H9 (cell line): ENCODE data around the gene EFNA5. TPM values are rescaled to one million over a fixed set of nuclear protein-coding genes. Genes with fewer than 3 reads are reported as not detected.
A peak's percentile ranks its signal among the peaks of the same experiment; 100 is the strongest.

Source experiments
- DNase-seq: peaks from one replicate; pipeline ENCODE4 v3.0.0-alpha.2; 2017
- H2AFZ ChIP-seq: one replicate; pipeline ENCODE4 v1.6.1; 2013; ENCODE audit warnings: mild to moderate bottlenecking, low read length, control low read depth, moderate library complexity
- H2AK5ac ChIP-seq: 2 replicates; pipeline ENCODE4 v1.6.1; 2013; ENCODE audit warnings: low read length, control low read depth, mixed read lengths; ENCODE audit not compliant: insufficient read length
- H2BK120ac ChIP-seq: one replicate; pipeline ENCODE4 v1.6.1; 2013; ENCODE audit warnings: low read depth, mild to moderate bottlenecking, low read length, control low read depth, inconsistent platforms; ENCODE audit not compliant: poor library complexity, severe bottlenecking
- H2BK12ac ChIP-seq: 2 replicates; pipeline ENCODE4 v1.6.1; 2013; ENCODE audit warnings: low read length, control low read depth, mixed read lengths, low read depth; ENCODE audit not compliant: insufficient read length
- H2BK15ac ChIP-seq: 2 replicates; pipeline ENCODE4 v1.6.1; 2013; ENCODE audit warnings: low read depth, low read length, control low read depth
- H2BK20ac ChIP-seq: one replicate; pipeline ENCODE4 v1.6.1; 2013; ENCODE audit warnings: low read depth, mild to moderate bottlenecking, low read length, control low read depth, inconsistent platforms; ENCODE audit not compliant: poor library complexity, severe bottlenecking
- H2BK5ac ChIP-seq: 2 replicates; pipeline ENCODE4 v1.6.1; 2013; ENCODE audit warnings: low read length, control low read depth, mixed read lengths; ENCODE audit not compliant: insufficient read length
- H3K14ac ChIP-seq: 2 replicates; pipeline ENCODE4 v1.6.1; 2013; ENCODE audit warnings: low read length, control low read depth; ENCODE audit not compliant: insufficient read depth
- H3K18ac ChIP-seq: 2 replicates; pipeline ENCODE4 v1.6.1; 2013; ENCODE audit warnings: low read depth, mild to moderate bottlenecking, mixed read lengths, low read length, control low read depth; ENCODE audit not compliant: insufficient read length
- H3K23ac ChIP-seq: 2 replicates; pipeline ENCODE4 v1.6.1; 2013; ENCODE audit warnings: low read length, control low read depth, mixed read lengths, low read depth; ENCODE audit not compliant: insufficient read length
- H3K23me2 ChIP-seq: 2 replicates; pipeline ENCODE4 v1.6.1; 2013; ENCODE audit warnings: low read depth, mild to moderate bottlenecking, mixed read lengths, low read length, control low read depth; ENCODE audit not compliant: insufficient read length, poor library complexity, severe bottlenecking
- H3K27ac ChIP-seq: 2 replicates; pipeline ENCODE4 v1.5.1; 2013; ENCODE audit warnings: low read length, control low read depth, mixed read lengths, low read depth; ENCODE audit not compliant: insufficient read length
- H3K27me3 ChIP-seq: 2 replicates; pipeline ENCODE4 v1.6.1; 2013; ENCODE audit warnings: low read length, control low read depth, inconsistent platforms; ENCODE audit not compliant: insufficient read depth
- H3K4ac ChIP-seq: 2 replicates; pipeline ENCODE4 v1.6.1; 2013; ENCODE audit warnings: low read depth, mild to moderate bottlenecking, control low read depth, inconsistent platforms, low read length, moderate library complexity
- H3K4me1 ChIP-seq: 2 replicates; pipeline ENCODE4 v1.6.1; 2013; ENCODE audit warnings: low read length, control low read depth, inconsistent platforms; ENCODE audit not compliant: insufficient read depth
- H3K4me2 ChIP-seq: 2 replicates; pipeline ENCODE4 v1.6.1; 2013; ENCODE audit warnings: low read length, control low read depth, mixed read lengths; ENCODE audit not compliant: insufficient read length, insufficient read depth
- H3K56ac ChIP-seq: 2 replicates; pipeline ENCODE4 v1.6.1; 2013; ENCODE audit warnings: low read depth, mild to moderate bottlenecking, mixed read lengths, low read length, control low read depth; ENCODE audit not compliant: insufficient read length
- H3K79me1 ChIP-seq: 2 replicates; pipeline ENCODE4 v1.6.1; 2013; ENCODE audit warnings: low read depth, mild to moderate bottlenecking, moderate library complexity, low read length, control low read depth, inconsistent platforms; ENCODE audit not compliant: insufficient read depth, poor library complexity, severe bottlenecking
- H3K79me2 ChIP-seq: 2 replicates; pipeline ENCODE4 v1.6.1; 2013; ENCODE audit warnings: low read length, control low read depth, inconsistent platforms; ENCODE audit not compliant: insufficient read depth
- H3K9ac ChIP-seq: 2 replicates; pipeline ENCODE4 v1.6.1; 2013; ENCODE audit warnings: low read length, control low read depth, mixed read lengths; ENCODE audit not compliant: insufficient read length; ENCODE audit errors: extremely low read depth
- H3K9me3 ChIP-seq: one replicate; pipeline ENCODE4 v1.6.1; 2013; ENCODE audit warnings: low read depth, low read length, inconsistent platforms; ENCODE audit not compliant: control insufficient read depth
- H3T11ph ChIP-seq: one replicate; pipeline ENCODE4 v1.6.1; 2013; ENCODE audit warnings: mild to moderate bottlenecking, low read length, control low read depth, inconsistent platforms
- H4K20me1 ChIP-seq: one replicate; pipeline ENCODE4 v1.6.1; 2013; ENCODE audit not compliant: control insufficient read depth, insufficient read length, insufficient read depth
- H4K5ac ChIP-seq: 2 replicates; pipeline ENCODE4 v1.6.1; 2013; ENCODE audit warnings: low read depth, mild to moderate bottlenecking, mixed read lengths, low read length, control low read depth; ENCODE audit not compliant: insufficient read length
- H4K8ac ChIP-seq: replicated peaks from 2 replicates; pipeline ENCODE4 v1.6.1; 2013; ENCODE audit warnings: low read length, control low read depth, mixed read lengths, low read depth; ENCODE audit not compliant: insufficient read length
- H4K91ac ChIP-seq: 2 replicates; pipeline ENCODE4 v1.6.1; 2013; ENCODE audit warnings: low read depth, mild to moderate bottlenecking, moderate library complexity, mixed read lengths, low read length, control low read depth; ENCODE audit not compliant: insufficient read length
- H3K27ac Mint-ChIP-seq, 3 experiments: 2 replicates in 2 of 3; 3 replicates in 1 of 3; pipeline ENCODE4 v1.8.0; 2020 to 2021; ENCODE audit warnings: mixed read lengths in 3 of 3, mild to moderate bottlenecking in 1 of 3, moderate library complexity in 1 of 3
- H3K27me3 Mint-ChIP-seq: 2 replicates; pipeline ENCODE4 v1.8.0; 2021; ENCODE audit warnings: low read depth, mild to moderate bottlenecking, moderate library complexity, mixed read lengths
- H3K36me3 Mint-ChIP-seq, 3 experiments: 2 replicates in 2 of 3; 3 replicates in 1 of 3; pipeline ENCODE4 v1.8.0; 2020 to 2021; ENCODE audit warnings: low read depth in 3 of 3, mixed read lengths in 3 of 3; ENCODE audit not compliant: insufficient read depth in 1 of 3
- H3K4me1 Mint-ChIP-seq, 2 experiments: 2 replicates each; pipeline ENCODE4 v1.8.0; 2020; ENCODE audit warnings: mixed read lengths in 2 of 2
- H3K4me3 Mint-ChIP-seq, 2 experiments: 2 replicates in 1 of 2; 3 replicates in 1 of 2; pipeline ENCODE4 v1.8.0; 2020 to 2021; ENCODE audit warnings: mild to moderate bottlenecking in 2 of 2, mixed read lengths in 2 of 2, moderate library complexity in 1 of 2
- H3K9me3 Mint-ChIP-seq, 2 experiments: 2 replicates in 1 of 2; 3 replicates in 1 of 2; pipeline ENCODE4 v1.8.0; 2020; ENCODE audit warnings: mild to moderate bottlenecking in 2 of 2, mixed read lengths in 2 of 2, moderate library complexity in 1 of 2
- WGBS: extraction: QIAGEN DNeasy Blood & Tissue Kit; methylation state at CpG from one replicate; pipeline ENCODE4 v1.1.7; 2013; ENCODE audit warnings: missing lambda C conversion rate, low lambda C conversion rate, mixed read lengths; ENCODE audit not compliant: insufficient read length; ENCODE audit errors: extremely low coverage; 5-methylcytosine and 5-hydroxymethylcytosine counted together
- total RNA-seq: library from RNA; stranded (reverse); gene quantifications from 2 replicates; pipeline ENCODE4 v1.2.1, GENCODE V29; 2021
- TF ChIP-seq, protein P1 (sequence below): fragments of 200-600 bp; sonication (generic); conservative IDR thresholded peaks from 3 replicates; pipeline ENCODE4 v1.8.0; 2021; ENCODE audit warnings: antibody characterized with exemption, mild to moderate bottlenecking

The EFNA5 gene
- total RNA-seq, 1 experiment from 2014 or later: 20.4 TPM

DNA sequence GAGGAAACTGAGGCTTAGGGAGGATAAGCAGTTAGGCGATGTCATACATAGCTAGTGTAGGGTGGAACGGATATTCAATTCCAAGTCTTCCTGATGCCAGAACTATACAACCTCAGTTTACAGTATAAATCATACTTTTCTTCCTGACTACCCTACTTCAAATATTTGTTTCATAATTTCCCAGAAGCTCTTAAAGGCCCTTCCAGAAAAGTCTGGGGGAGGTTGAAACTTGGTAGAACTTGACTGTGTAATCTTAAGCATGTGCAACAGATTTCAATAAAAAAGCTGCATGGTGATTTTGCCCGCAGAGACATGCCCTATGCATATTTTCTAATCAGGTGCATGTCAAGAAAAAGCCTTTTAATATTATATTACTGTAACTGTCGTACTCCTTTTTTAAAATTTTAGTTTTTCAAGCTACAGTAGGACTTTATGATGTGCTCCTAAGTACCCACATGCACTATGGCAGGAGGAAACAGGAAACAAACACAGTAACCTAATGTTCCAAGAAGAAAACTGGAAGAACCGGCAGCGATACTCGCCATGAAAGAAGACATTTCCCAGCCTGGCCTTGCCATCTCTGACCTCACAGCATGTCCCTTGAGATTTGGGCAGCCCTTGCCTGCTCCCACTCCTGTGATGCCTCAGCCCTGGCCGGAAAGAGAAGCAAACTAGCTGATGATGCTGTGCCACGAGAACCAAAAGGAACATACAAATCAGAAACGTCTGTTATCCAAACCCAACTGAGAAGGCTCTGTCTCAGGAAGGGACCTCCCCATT lies 266.0 kb downstream of the EFNA5 start:
- no peaks in the 10 kb centered on the region for H3K79me2 ChIP-seq
- H3K23ac ChIP-seq: no peak overlapping the region
- no peaks in the 10 kb centered on the region for H4K20me1 ChIP-seq
- H3T11ph ChIP-seq: no peak overlapping the region
- TF ChIP-seq, protein P1, sequence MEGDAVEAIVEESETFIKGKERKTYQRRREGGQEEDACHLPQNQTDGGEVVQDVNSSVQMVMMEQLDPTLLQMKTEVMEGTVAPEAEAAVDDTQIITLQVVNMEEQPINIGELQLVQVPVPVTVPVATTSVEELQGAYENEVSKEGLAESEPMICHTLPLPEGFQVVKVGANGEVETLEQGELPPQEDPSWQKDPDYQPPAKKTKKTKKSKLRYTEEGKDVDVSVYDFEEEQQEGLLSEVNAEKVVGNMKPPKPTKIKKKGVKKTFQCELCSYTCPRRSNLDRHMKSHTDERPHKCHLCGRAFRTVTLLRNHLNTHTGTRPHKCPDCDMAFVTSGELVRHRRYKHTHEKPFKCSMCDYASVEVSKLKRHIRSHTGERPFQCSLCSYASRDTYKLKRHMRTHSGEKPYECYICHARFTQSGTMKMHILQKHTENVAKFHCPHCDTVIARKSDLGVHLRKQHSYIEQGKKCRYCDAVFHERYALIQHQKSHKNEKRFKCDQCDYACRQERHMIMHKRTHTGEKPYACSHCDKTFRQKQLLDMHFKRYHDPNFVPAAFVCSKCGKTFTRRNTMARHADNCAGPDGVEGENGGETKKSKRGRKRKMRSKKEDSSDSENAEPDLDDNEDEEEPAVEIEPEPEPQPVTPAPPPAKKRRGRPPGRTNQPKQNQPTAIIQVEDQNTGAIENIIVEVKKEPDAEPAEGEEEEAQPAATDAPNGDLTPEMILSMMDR: no peak
- H4K5ac ChIP-seq: no peak overlapping the region
- H3K9me3 ChIP-seq: no peaks in the 10 kb centered on the region
- H2AK5ac ChIP-seq: no peak overlapping the region
- H3K4me3 Mint-ChIP-seq: no peak overlapping the region
- no peak overlapping the region for H2AFZ ChIP-seq
- no peak overlapping the region for H3K27ac ChIP-seq
- H3K9me3 Mint-ChIP-seq: no peaks in the 10 kb centered on the region
- H3K27ac Mint-ChIP-seq: peak overlapping the region; percentile 82 to 93 (median 92); a peak in 5 of 7 replicates
- H3K18ac ChIP-seq: no peak overlapping the region
- H4K8ac ChIP-seq: no peak overlapping the region
- no peak overlapping the region for H2BK5ac ChIP-seq
- no peaks in the 10 kb centered on the region for H3K27me3 ChIP-seq
- no peaks in the 10 kb centered on the region for H3K23me2 ChIP-seq
- no peak overlapping the region for H3K56ac ChIP-seq
- peaks cover 0 to 2% (median 0%) of the 10 kb centered on the region in 3 experiments; a peak in 1 of 7 replicates for H3K36me3 Mint-ChIP-seq
- no peak for DNase-seq
- H3K27me3 Mint-ChIP-seq: no peaks in the 10 kb centered on the region
- no peak overlapping the region for H4K91ac ChIP-seq
- no peak overlapping the region for H3K9ac ChIP-seq
- no peak overlapping the region for H2BK15ac ChIP-seq
- H3K79me1 ChIP-seq: no peaks in the 10 kb centered on the region
- no peak overlapping the region for H3K4ac ChIP-seq
- no peak overlapping the region for H3K4me2 ChIP-seq
- WGBS: no CpG with 5 or more reads among the region's 10 CpGs
- no peak overlapping the region for H2BK120ac ChIP-seq
- peaks cover 10% of the 10 kb centered on the region; the same call in 1 of the 2 replicates for H3K4me1 ChIP-seq
- peaks cover 52 to 58% of the 10 kb centered on the region in 2 experiments for H3K4me1 Mint-ChIP-seq
- no peak overlapping the region for H2BK20ac ChIP-seq
- H3K14ac ChIP-seq: no peak overlapping the region
- no peak overlapping the region for H2BK12ac ChIP-seq
